Activated gamma-delta T cell treated with Interleukin-2 at 50 U/mL for 16 hours (primary cell): ENCODE data around the gene NUDT19.
"Not testable (repeated sequence)": the region's sequence is repeated elsewhere in the genome, so short reads cannot be mapped to it uniquely, and the experiment has no call there.

Experiments
- DNase-seq: peaks from one replicate; pipeline ENCODE4 v3.0.0-alpha.2; 2020

Gene NUDT19

DNA sequence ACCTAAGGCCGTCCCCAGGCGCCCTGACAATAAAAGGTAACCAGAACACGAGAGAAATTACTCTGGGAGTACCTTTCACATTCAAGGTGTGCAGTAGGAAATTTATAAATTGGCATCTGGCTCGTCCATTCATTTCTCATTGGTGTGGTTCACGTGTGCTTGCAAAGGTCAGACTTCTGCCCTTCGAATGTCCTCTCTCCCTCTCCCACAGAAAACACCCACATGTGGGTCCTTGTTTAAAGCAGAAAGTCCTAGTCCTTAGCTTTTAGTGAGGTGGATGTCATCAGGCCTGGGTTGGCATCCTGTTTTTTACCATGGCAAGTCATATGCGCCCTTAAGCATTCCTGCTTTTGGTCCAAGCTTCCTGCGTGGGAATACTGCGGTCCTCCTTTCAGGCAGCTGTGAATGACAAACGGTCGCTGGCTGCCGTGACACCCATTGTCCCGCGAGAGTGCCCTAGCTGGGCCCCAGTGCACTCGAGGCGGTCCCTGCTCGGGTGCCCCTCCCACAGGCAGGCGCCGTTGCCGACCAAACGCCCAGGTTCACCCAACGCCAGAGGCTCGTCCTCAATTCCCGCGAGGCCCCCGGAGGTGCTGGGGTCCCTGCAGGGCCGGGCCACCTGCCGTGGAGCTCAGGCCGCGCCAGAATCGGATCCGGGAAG is at the start of gene NUDT19:
Gene NUDT19 (plus strand): TSS at position 531 of the 661 bp plus-strand sequence. CDS start 140 bp downstream, outside the sequence.
- peak; percentile 70 for DNase-seq

DNA sequence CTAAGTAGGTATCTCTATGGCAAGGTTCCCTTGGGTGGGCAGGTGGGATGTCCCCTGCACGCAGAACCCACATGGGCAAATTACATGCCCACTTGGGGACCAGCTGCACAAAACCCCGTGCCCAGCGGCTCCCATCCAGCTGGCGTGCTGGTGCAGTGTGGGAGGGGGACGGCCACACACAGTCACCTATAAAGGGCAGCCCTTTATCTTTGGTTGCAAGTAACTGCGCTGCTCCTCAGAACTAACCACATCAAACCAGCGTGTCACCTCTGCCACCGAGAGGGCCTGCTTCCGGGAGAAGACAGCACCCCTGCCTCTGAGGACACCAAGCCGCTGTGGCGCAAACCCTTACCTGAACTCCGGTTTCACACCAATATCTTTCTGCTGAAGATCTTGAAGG is 48.9 kb upstream of the NUDT19 start:
- DNase-seq: peak; percentile 74

DNA sequence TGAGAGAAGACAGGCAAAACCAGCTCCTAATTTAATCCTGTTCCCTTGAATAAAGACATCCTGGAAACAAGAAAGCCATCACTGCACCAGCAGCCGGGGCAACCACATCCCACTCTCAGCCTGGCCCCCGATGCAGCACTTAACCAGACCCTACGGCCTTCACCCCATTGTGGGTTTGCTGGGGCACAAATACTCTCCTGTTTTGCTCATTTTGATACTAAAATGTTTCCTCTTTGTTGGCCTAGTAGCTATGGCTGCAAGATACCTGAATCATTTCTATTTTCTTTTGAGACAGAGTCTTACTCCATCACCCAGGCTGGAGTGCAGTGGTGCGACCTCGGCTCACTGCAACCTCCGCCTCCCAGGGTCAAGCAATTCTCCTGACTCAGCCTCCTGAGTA is 45.1 kb upstream of the NUDT19 start:
- DNase-seq: no peak

- peak; percentile 11 for DNase-seq
These were observed 44.3 kb upstream of the NUDT19 start for GRCh38 chr19:32647361-32647760.

GRCh38 chr19:32649751-32650150 is 41.9 kb upstream of the NUDT19 start:
- DNase-seq: no peak

DNA sequence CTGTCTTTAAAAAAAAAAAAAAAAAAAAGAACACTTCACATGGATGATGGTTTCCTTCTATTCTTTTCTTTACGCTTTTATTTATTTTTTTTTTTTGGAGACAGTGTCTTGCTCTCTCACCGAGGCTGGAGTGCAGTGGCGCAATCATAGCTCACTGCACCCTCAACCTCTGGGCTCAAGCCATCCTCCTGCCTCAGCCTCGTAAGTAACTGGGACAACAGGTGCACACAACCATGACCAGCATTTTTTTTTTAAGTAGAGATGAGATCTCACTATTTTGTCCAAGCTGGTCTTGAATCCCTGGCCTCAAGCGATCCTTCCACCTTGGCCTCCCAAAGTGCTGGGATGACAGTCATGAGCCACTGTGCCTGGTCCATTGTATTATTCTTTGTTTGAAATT is 41.0 kb upstream of the NUDT19 start:
- no peak for DNase-seq

- no peak for DNase-seq
These were observed 39.9 kb upstream of the NUDT19 start for GRCh38 chr19:32651729-32652140.

GRCh38 chr19:32652331-32652730 is 39.3 kb upstream of the NUDT19 start:
- DNase-seq: not testable (repeated sequence)

GRCh38 chr19:32652894-32653598 is 38.6 kb upstream of the NUDT19 start:
- no peak for DNase-seq

GRCh38 chr19:32653599-32653915 is 38.1 kb upstream of the NUDT19 start:
- no peak for DNase-seq

GRCh38 chr19:32656379-32656778 is 35.2 kb upstream of the NUDT19 start:
- DNase-seq: not testable (repeated sequence)

- no peak for DNase-seq
These were observed 33.5 kb upstream of the NUDT19 start for GRCh38 chr19:32658075-32658474.

DNA sequence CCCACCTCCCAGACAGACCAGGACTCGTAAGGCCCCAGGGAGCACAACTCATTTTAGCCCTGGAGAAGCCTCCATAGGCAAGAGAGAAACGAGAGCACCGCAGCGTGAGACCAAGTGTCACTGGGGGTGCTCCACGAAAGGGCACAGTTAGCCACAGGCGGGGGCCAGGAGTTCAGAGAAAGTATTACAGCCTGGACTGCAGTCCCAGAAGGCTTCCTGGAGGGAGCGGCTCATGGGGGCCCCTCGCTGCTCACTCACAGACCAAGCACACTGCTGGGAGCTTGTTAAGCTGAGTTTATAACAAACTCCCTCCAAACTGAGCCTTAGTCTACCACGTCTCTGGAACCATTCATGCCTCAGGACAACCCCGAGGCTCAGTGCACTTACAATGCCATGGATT is 33.1 kb upstream of the NUDT19 start:
- no peak for DNase-seq

GRCh38 chr19:32661318-32661717 is 30.3 kb upstream of the NUDT19 start:
- DNase-seq: no peak

- DNase-seq: no peak
These were observed 29.4 kb upstream of the NUDT19 start for GRCh38 chr19:32662186-32662585.

- DNase-seq: no peak
These were observed 25.5 kb upstream of the NUDT19 start for GRCh38 chr19:32666084-32666483.

DNA sequence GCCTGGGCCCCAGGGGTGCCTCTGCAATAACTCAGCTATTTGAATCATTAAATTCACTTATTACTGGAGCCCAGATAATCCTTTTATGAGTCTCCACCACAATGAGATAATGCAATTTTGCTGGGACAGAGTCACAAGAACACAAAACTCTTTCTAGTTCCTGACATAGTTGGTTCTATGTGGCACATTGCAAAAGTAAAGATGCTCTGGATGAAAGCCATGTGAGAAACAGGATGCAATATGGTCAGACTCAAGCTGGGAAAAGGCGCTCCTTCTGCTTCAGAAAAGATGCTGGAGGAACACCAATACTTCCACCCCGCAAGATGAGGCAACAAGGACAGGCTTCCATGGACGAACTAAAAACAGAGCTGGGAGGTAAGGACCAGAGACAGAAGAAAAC is 22.3 kb upstream of the NUDT19 start:
- no peak for DNase-seq

DNA sequence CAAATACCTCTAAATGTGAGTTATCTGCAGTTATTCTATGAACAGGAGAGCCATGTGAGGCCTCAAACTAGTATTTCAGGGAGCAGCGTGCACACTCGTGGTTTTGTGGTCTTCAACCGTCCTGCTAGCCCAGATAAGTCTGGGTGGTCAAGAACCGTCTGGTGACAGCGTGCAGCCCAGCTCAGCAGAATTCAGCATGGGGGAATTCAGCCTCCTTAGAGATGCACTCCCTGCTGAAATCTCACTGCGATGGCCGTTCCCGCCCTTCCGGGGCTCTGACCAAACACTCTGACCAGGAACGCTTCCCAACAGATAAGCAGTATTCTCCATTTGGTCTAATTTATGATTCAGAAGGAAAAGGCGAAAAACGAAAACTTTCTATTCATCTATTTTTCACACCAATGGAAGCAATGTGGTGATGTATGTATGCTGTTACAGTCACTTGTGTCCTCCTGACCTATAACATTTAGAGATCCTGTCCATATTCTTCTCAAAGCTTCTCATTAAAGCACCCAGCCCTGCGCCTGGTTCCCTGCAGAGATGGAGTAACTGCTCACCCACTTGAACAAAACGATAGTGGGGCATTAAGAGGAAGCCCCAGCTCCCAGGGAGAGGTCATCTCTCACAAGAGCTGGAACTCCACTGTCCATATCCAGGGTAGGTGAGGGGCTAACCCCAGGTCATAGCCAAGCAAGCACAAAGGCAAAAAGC is 19.6 kb upstream of the NUDT19 start:
- no peak for DNase-seq

DNA sequence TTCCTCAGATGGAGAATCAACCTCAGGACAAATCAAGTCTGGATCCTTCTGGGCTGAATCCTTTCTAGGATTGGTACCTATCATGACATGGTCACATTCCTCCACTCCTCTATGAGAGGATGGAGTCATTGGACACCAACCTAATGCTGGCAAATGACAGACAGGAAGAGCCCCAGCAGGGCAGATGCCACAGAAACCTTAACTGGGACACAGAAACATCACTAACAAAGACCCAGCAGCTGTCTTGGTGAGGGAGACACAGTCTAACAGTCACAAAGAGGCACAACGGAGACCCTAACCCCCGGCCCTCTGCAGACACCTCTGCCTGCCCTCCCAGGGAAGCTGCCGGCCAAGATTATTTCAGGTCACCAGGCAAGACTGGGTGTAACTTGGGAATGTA is 18.8 kb upstream of the NUDT19 start:
- DNase-seq: no peak

- no peak for DNase-seq
These were observed 18.0 kb upstream of the NUDT19 start for GRCh38 chr19:32673573-32673972.

- no peak for DNase-seq
These were observed 17.3 kb upstream of the NUDT19 start for GRCh38 chr19:32674153-32674930.

DNA sequence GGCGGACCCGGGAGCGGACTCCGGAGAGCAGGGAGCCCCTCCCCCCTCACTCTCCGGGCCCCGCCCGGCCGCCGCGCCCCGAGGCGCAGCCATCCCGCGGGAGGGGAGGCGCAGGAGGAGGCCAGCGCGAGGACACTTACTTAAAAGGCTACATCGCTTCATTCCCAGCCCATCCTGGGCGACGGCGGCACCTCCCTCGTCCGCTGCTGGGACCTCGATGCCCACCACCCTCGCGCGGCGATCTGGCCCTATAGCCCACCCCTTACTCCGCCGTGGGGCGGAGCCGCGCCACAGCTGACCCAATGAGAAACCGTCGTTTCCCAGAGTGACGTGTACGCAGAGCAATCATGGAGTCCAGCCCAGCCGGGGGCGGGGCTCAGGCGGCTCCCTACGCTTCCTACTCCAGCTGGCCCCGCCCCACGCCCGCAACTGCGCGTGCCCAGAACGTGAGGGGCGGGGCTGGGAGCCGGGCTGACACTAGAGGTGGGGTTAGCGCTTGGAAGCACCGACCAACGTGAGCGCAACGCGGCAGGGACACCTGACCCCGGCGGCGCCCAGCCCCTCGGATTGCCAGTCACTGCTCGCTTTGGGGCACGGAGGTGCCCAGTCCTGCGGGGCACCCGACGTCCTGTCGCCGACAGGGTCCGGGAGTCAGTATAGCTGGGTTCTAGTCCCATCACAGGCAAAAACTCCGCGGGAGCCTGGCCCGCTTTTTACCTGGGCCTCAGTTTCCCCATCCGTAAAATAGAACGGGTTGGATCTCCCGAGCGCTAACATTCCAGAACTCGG is 16.5 kb upstream of the NUDT19 start, which contains the start of gene ANKRD27:
Gene ANKRD27 (minus strand): TSS at position 250 of the 789 bp plus-strand sequence. CDS start 16,165 bp downstream, outside the sequence.
- peak; percentile 97 for DNase-seq
